Osteocyte (in vitro differentiated cells): Measurements from ENCODE around the gene PIP4K2B. TPM values are rescaled to one million over a fixed set of nuclear protein-coding genes. Genes with fewer than 3 reads are reported as not detected.
"Not testable (repeated sequence)": the region's sequence is repeated elsewhere in the genome, so short reads cannot be mapped to it uniquely, and the experiment has no call there.

Experiments
- DNase-seq: peaks from one replicate; pipeline ENCODE4 v3.0.0; 2021; ENCODE audit warnings: mixed read lengths; ENCODE audit not compliant: unreplicated experiment; ENCODE audit errors: extremely low spot score
- H3K27ac Mint-ChIP-seq: one replicate; pipeline ENCODE4 v1.8.0; 2021; ENCODE audit warnings: mild to moderate bottlenecking, mixed read lengths; ENCODE audit not compliant: unreplicated experiment
- H3K27me3 Mint-ChIP-seq: one replicate; pipeline ENCODE4 v1.8.0; 2021; ENCODE audit warnings: mixed read lengths; ENCODE audit not compliant: unreplicated experiment
- H3K36me3 Mint-ChIP-seq: one replicate; pipeline ENCODE4 v1.8.0; 2021; ENCODE audit warnings: mixed read lengths; ENCODE audit not compliant: unreplicated experiment
- H3K4me1 Mint-ChIP-seq: one replicate; pipeline ENCODE4 v1.8.0; 2021; ENCODE audit warnings: mixed read lengths; ENCODE audit not compliant: unreplicated experiment
- H3K4me3 Mint-ChIP-seq: one replicate; pipeline ENCODE4 v1.8.0; 2021; ENCODE audit warnings: mild to moderate bottlenecking, moderate library complexity, mixed read lengths; ENCODE audit not compliant: unreplicated experiment
- H3K9me3 Mint-ChIP-seq: one replicate; pipeline ENCODE4 v1.8.0; 2021; ENCODE audit warnings: mixed read lengths; ENCODE audit not compliant: unreplicated experiment
- total RNA-seq: library from RNA; stranded (reverse); gene quantifications from 2 replicates; pipeline ENCODE4 v1.2.1, GENCODE V29; 2021
- TF ChIP-seq, protein P1 (sequence below): fragments of 200-600 bp; sonication (generic); IDR thresholded peaks from 2 replicates; pipeline ENCODE4 v1.5.0; 2021; ENCODE audit warnings: antibody characterized with exemption, mild to moderate bottlenecking, moderate library complexity

PIP4K2B gene
- total RNA-seq, 1 donor from 2014 or later: 77.4 TPM

DNA sequence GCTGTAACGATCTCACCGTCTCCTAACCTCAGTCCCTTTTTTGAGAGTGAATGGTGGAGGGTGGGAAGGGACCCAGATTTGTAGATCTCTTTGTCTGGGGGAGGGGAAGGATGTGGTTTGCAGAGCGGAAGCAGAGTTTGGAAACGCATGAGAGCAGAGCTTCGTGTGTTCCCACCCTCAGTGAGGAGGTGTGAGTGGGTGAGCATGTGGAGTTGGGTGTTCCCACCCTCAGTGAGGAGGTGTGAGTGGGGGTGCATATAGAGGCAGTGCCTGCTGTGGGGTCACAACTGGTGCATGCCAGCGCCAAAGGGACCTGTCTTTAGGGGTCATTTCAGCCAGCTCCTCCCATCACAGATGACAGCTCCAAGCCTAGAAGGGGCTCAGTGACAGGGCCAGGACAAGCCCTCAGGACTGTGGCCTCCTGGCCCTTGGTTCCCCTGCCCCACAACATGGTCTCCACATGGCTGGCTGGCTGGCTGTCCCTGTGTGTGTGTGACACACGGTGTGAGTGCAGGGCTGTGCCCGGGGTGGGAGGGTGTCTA lies 71.0 kb downstream of the PIP4K2B start:
- no peak overlapping the region for H3K27ac Mint-ChIP-seq
- peaks cover 4% of the 10 kb centered on the region for H3K36me3 Mint-ChIP-seq
- no peak overlapping the region for H3K4me3 Mint-ChIP-seq
- peaks cover 30% of the 10 kb centered on the region for H3K4me1 Mint-ChIP-seq
- no peaks in the 10 kb centered on the region for H3K9me3 Mint-ChIP-seq
- H3K27me3 Mint-ChIP-seq: no peaks in the 10 kb centered on the region
- TF ChIP-seq, protein P1, sequence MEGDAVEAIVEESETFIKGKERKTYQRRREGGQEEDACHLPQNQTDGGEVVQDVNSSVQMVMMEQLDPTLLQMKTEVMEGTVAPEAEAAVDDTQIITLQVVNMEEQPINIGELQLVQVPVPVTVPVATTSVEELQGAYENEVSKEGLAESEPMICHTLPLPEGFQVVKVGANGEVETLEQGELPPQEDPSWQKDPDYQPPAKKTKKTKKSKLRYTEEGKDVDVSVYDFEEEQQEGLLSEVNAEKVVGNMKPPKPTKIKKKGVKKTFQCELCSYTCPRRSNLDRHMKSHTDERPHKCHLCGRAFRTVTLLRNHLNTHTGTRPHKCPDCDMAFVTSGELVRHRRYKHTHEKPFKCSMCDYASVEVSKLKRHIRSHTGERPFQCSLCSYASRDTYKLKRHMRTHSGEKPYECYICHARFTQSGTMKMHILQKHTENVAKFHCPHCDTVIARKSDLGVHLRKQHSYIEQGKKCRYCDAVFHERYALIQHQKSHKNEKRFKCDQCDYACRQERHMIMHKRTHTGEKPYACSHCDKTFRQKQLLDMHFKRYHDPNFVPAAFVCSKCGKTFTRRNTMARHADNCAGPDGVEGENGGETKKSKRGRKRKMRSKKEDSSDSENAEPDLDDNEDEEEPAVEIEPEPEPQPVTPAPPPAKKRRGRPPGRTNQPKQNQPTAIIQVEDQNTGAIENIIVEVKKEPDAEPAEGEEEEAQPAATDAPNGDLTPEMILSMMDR: no peak
- no peak for DNase-seq

DNA sequence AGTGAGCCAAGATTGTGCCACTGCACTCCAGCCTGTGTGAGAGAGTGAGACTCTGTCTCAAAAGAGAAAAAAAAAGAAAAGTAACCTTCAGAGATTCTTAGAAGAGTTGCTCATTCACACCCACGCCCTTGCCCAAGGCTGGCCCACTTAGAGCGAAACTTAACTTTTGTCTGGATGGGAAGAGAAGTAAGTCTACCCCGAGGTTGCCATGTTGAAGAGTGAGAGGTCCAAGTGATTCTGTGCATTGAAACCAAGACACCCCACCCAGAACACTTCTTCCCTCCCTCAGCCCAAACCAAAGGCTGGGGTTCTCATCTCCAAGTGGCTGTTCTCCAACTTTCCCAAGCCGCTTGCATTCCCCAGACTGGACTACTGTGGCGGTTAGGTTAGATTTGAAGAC lies 71.6 kb downstream of the PIP4K2B start:
- no peak for DNase-seq
- Mint-ChIP-seq H3K27me3 (no peaks in the 10 kb centered on the region), H3K27ac (no peak overlapping the region), H3K4me3 (no peak overlapping the region), H3K36me3 (peaks cover under 1% of the 10 kb centered on the region), H3K9me3 (no peaks in the 10 kb centered on the region), H3K4me1 (peaks cover 30% of the 10 kb centered on the region)
- TF ChIP-seq, protein P1: no peak

DNA sequence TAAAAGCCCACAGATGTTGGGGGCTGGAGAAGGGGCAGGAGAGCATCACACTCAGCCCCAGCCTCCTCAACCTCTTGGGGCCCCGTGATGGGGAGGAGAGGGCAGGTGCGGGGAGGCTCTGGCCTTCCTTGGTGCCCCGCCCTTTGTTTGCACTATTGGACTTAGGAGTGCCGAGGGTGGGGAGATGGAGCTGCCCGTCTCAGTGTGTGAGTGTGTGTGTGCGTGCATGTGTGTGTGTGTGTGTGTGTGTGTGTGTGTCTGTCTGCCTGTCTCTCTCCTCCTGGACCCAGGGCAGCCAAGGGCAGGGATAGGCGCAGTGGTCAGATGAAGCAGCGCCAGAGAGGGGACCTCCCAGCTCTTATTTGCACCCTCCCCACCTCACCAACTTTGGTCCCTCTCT lies 73.2 kb downstream of the PIP4K2B start:
- not testable (repeated sequence) for H3K4me3 Mint-ChIP-seq, DNase-seq, H3K36me3 Mint-ChIP-seq, H3K27me3 Mint-ChIP-seq, H3K27ac Mint-ChIP-seq, H3K9me3 Mint-ChIP-seq
- H3K4me1 Mint-ChIP-seq: peaks cover 17% of the 10 kb centered on the region

DNA sequence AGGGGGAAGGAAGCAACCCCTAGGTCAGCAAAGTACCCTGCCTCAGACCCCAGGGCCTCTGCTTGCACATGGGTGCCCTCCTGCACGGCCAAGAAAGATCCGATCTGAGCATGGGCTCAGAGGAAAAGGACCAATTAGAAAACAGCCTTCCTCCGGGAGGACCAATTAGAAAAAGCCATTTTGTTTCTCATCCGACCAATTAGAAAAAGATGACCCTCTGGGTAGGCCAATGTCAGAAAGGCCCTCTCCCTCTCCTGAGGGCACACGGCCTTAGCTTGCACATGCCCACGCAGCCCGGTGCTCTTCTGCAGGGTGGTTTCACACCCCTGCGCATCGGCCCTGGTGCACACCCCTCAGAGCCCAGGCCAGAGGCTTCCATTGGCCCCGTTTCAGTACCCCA lies 74.3 kb downstream of the PIP4K2B start:
- TF ChIP-seq, protein P1: no peak
- no peaks in the 10 kb centered on the region for H3K27me3 Mint-ChIP-seq
- peaks cover 10% of the 10 kb centered on the region for H3K4me1 Mint-ChIP-seq
- no peak overlapping the region for H3K4me3 Mint-ChIP-seq
- H3K27ac Mint-ChIP-seq: no peak overlapping the region
- DNase-seq: no peak
- H3K36me3 Mint-ChIP-seq: peaks cover 6% of the 10 kb centered on the region
- no peaks in the 10 kb centered on the region for H3K9me3 Mint-ChIP-seq

DNA sequence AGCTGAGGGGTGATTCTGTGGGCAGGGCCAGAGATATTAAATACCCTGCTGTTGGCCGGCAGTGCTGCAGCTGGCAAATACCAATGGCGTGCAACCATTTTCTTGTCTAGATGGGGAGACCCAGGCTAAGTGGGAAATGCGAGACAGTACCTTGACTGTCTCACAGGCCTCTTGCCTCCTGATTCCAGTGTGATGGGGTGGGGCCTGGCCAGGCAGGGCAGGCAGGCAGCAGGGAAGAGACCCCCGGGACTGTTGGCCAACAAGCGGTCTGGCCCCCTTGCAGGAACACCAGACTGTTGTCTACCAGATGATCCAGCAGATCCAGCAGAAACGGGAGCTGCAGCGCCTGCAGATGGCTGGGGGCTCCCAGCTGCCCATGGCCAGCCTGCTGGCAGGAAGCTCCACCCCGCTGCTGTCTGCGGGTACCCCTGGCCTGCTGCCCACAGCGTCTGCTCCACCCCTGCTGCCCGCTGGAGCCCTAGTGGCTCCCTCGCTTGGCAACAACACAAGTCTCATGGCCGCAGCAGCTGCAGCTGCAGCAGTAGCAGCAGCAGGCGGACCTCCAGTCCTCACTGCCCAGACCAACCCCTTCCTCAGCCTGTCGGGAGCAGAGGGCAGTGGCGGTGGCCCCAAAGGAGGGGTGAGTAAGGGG lies 74.9 kb downstream of the PIP4K2B start:
- Mint-ChIP-seq H3K4me3 (no peak overlapping the region), H3K27me3 (no peaks in the 10 kb centered on the region), H3K27ac (no peak overlapping the region), H3K9me3 (no peaks in the 10 kb centered on the region), H3K36me3 (peaks cover 6% of the 10 kb centered on the region), H3K4me1 (peaks cover 8% of the 10 kb centered on the region)
- TF ChIP-seq, protein P1: no peak
- no peak for DNase-seq
